Measurements from ENCODE around the gene MAPK11.

DNA sequence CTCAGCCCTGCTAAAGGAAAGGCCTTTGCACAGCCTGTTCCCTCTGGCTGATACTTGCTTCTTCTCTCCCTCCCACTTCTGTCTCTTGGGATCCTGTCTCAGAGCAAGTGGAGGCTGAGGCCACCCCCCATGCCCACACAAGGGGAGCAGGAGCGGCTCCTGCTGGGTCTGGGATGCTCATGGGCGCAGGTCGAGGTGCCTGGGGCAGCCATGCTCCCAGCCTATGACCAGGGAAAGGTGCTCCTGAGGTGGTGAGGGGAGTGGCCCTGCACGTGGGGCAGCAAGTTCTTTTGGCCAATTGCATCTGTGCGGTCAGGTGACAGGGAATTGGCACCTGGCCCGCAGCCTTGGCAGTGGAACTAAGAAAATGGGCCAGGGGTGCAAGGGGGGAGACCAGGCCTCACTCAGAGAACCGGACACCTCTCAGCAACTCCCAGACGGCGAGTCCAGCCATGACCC is 1.5 kb downstream of the MAPK11 start:
- TF ChIP-seq, protein P1, sequence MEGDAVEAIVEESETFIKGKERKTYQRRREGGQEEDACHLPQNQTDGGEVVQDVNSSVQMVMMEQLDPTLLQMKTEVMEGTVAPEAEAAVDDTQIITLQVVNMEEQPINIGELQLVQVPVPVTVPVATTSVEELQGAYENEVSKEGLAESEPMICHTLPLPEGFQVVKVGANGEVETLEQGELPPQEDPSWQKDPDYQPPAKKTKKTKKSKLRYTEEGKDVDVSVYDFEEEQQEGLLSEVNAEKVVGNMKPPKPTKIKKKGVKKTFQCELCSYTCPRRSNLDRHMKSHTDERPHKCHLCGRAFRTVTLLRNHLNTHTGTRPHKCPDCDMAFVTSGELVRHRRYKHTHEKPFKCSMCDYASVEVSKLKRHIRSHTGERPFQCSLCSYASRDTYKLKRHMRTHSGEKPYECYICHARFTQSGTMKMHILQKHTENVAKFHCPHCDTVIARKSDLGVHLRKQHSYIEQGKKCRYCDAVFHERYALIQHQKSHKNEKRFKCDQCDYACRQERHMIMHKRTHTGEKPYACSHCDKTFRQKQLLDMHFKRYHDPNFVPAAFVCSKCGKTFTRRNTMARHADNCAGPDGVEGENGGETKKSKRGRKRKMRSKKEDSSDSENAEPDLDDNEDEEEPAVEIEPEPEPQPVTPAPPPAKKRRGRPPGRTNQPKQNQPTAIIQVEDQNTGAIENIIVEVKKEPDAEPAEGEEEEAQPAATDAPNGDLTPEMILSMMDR (IDR thresholded peaks at IDR 0.05), result no peak
- TF ChIP-seq EZH2 (IDR thresholded peaks at IDR 0.05; ENCODE audit: borderline replicate concordance, insufficient read depth, low read depth, low read length, poor library complexity, severe bottlenecking), result no peak

Data from B cell (primary cell).